Endodermal cell (in vitro differentiated cells): ENCODE measurements around the gene PXMP4. TPM values are rescaled to one million over a fixed set of nuclear protein-coding genes. Genes with fewer than 3 reads are reported as not detected.

Source experiments
- DNase-seq: peaks from one replicate; pipeline ENCODE4 v3.0.0-alpha.2; 2017
- H3K27ac ChIP-seq: 2 replicates; pipeline ENCODE4 v1.5.1; 2013; ENCODE audit warnings: mild to moderate bottlenecking, low read depth, low read length, moderate library complexity
- H3K27me3 ChIP-seq: 2 replicates; pipeline ENCODE4 v1.6.1; 2013; ENCODE audit warnings: mild to moderate bottlenecking, low read length, moderate library complexity; ENCODE audit not compliant: insufficient read depth, control insufficient read depth, poor library complexity, severe bottlenecking
- H3K36me3 ChIP-seq: 2 replicates; pipeline ENCODE4 v1.7.0; 2013; ENCODE audit warnings: mild to moderate bottlenecking, low read length, moderate library complexity; ENCODE audit not compliant: control insufficient read depth, insufficient read depth
- H3K4me1 ChIP-seq: one replicate; pipeline ENCODE4 v1.7.0; 2013; ENCODE audit warnings: low read length; ENCODE audit not compliant: control insufficient read depth, insufficient read depth
- H3K4me3 ChIP-seq: 2 replicates; pipeline ENCODE4 v1.5.1; 2013; ENCODE audit warnings: mild to moderate bottlenecking, low read length, moderate library complexity
- H3K9ac ChIP-seq: 2 replicates; pipeline ENCODE4 v1.6.1; 2013; ENCODE audit warnings: mild to moderate bottlenecking, low read length, moderate library complexity; ENCODE audit not compliant: poor library complexity, severe bottlenecking; ENCODE audit errors: extremely low read depth
- H3K9me3 ChIP-seq: 2 replicates; pipeline ENCODE4 v1.6.1; 2013; ENCODE audit warnings: mild to moderate bottlenecking, low read length, moderate library complexity; ENCODE audit not compliant: control insufficient read depth
- H3K27ac Mint-ChIP-seq: 2 replicates; pipeline ENCODE4 v1.8.0; 2020; ENCODE audit warnings: mixed read lengths
- H3K27me3 Mint-ChIP-seq: 2 replicates; pipeline ENCODE4 v1.8.0; 2021; ENCODE audit warnings: mild to moderate bottlenecking, mixed read lengths; ENCODE audit not compliant: insufficient read depth
- H3K36me3 Mint-ChIP-seq: 2 replicates; pipeline ENCODE4 v1.8.0; 2020; ENCODE audit warnings: low read depth, mixed read lengths
- H3K4me1 Mint-ChIP-seq: 2 replicates; pipeline ENCODE4 v1.8.0; 2020; ENCODE audit warnings: mixed read lengths
- H3K4me3 Mint-ChIP-seq: 2 replicates; pipeline ENCODE4 v1.8.0; 2020; ENCODE audit warnings: mild to moderate bottlenecking, moderate library complexity, mixed read lengths
- H3K9me3 Mint-ChIP-seq: 2 replicates; pipeline ENCODE4 v1.8.0; 2020; ENCODE audit warnings: mild to moderate bottlenecking, mixed read lengths
- CTCF ChIP-seq: fragments of 200-600 bp; sonication (generic); conservative IDR thresholded peaks from 2 replicates; pipeline ENCODE4 v1.5.0; 2021; ENCODE audit warnings: antibody characterized with exemption, mild to moderate bottlenecking
- WGBS, 2 experiments: methylation state at CpG; one replicate each; pipeline versions ENCODE4 v1.1.5 to v1.1.7; 2013; ENCODE audit warnings: missing lambda C conversion rate in 2 of 2, mixed read lengths in 1 of 2; ENCODE audit not compliant: insufficient coverage in 1 of 2, insufficient read length in 1 of 2; 5-methylcytosine and 5-hydroxymethylcytosine counted together
- total RNA-seq, 2 donors: library from RNA; stranded (reverse); fragmentation: NEBNext Ultra II Directional in 1 of 2; extraction: Animal tissue kit (Norgen Biotek cat#: 25700) in 1 of 2; gene quantifications; 2 replicates in 1 of 2; 3 replicates in 1 of 2; pipeline ENCODE4 v1.2.1, GENCODE V29; 2021

Gene PXMP4
- total RNA-seq, 2 donors from 2014 or later, result 1.5 to 3.8 TPM

DNA sequence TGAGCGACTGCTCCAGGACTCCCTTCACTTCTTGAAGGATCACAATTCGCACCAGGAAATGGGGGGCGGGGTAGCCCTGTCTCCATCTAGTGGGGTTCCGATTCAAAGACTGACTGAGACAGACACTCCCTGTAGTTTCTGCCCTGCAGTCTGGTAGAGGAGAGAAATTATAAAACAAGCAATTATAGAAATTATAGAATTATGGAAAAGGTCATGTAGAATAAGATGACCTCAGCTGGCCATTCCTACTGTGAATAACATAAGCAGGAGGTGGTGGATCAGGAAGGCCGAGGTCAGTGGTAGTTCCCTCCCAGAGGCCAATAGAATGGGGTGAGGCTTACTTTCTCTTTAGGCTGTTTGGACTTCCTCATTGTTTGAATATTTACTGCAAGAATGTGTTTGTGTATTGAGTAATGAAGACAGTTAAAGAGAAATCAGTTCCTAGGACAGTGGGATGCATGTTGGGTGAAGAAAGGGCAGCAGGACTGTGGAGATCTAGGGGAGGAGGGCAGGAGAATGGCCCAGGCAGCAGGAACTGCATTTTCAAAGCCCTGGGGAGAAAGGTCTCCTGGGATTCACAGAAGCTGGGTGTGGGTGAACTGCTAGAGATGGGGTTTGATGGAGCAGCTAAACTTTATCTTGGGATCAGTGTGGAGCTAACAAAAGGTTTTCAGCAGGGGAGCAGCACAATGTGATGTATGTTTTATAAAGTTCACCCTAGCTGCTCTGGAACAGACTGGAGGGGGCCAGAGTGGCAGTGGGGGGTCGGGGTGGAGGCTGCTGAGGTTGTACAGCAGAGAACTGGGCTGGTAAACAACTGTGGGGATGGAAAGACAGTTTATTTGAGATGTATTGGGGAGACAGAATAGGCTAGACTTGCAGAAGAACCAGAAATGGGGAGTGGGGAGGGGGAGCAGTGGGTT, 13.8 kb upstream of the PXMP4 start:
- H3K27me3 Mint-ChIP-seq, result no peaks in the 10 kb centered on the region
- H3K27me3 ChIP-seq, result no peaks in the 10 kb centered on the region
- DNase-seq, result peak; percentile 66
- H3K36me3 ChIP-seq, result peaks cover 3% of the 10 kb centered on the region
- H3K9me3 ChIP-seq, result peaks cover 26% of the 10 kb centered on the region
- H3K27ac ChIP-seq, result no peak overlapping the region
- no peaks in the 10 kb centered on the region for H3K4me1 ChIP-seq
- H3K27ac Mint-ChIP-seq, result peak overlapping the region; percentile 74
- TF ChIP-seq CTCF, result no peak
- WGBS, 2 experiments, result 83 to 90% methylated on average over 2 to 6 of the region's 6 CpGs
- H3K4me3 Mint-ChIP-seq, result peak overlapping the region; percentile 57
- peaks cover 26% of the 10 kb centered on the region for H3K36me3 Mint-ChIP-seq
- H3K9me3 Mint-ChIP-seq, result peaks cover 32% of the 10 kb centered on the region
- H3K4me3 ChIP-seq, result no peak overlapping the region
- peaks cover 19% of the 10 kb centered on the region for H3K4me1 Mint-ChIP-seq
- H3K9ac ChIP-seq, result no peak overlapping the region

- Histone ChIP-seq H3K27me3 (no peaks in the 10 kb centered on the region), H3K4me1 (no peaks in the 10 kb centered on the region), H3K9me3 (peaks cover 21% of the 10 kb centered on the region), H3K4me3 (peak overlapping the region; percentile 83), H3K27ac (peak overlapping the region; percentile 80), H3K9ac (peak overlapping the region; percentile 43), H3K36me3 (peaks cover 3% of the 10 kb centered on the region)
- peak; percentile 94 for DNase-seq
- Mint-ChIP-seq H3K4me3 (peak overlapping the region; percentile 57), H3K36me3 (peaks cover 16% of the 10 kb centered on the region), H3K27ac (peak overlapping the region; percentile 82), H3K4me1 (peaks cover 19% of the 10 kb centered on the region), H3K27me3 (no peaks in the 10 kb centered on the region), H3K9me3 (peaks cover 23% of the 10 kb centered on the region)
- no peak for TF ChIP-seq CTCF
- WGBS, 2 experiments, result 7 to 21% methylated on average over 25 to 68 of the region's 68 CpGs
Observed at GRCh38 chr20:33732166-33732970, 12.3 kb upstream of the PXMP4 start.

DNA sequence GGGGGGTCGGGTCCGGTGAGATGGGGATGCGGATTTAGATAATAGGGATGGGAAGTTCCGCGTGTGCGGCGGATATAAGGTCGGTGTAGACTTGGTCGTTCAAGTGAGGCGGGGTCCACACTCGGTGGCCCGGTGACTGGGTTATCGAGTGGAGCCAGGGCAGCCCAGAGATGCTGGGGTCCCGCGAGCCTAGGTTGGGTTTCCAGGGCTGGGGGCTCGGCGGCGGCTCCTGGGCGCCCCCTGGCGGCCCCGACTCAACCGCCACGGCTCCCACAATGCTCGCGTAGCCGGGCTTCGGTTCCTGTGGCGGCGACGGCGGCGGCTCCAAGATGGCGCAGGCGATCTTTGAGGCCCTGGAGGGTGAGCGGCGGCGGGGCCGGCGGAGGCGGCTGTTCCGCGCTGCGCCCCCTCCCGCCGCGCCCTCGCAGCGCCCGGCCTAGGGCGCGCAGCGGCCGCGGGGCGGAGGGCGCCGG, 11.6 kb upstream of the PXMP4 start, which contains the start of gene ZNF341:
Gene ZNF341 (plus strand): TSS at position 304 of the 473 bp plus-strand sequence. CDS start 26 bp downstream, at position 330.
- peak within 1 kb of the TSS; percentile 57 for H3K4me3 Mint-ChIP-seq
- peak within 1 kb of the TSS; percentile 82 for H3K27ac Mint-ChIP-seq
- Histone ChIP-seq H3K4me1 (no peaks in the 10 kb centered on the region), H3K27ac (peak within 1 kb of the TSS; percentile 80), H3K9ac (peak within 1 kb of the TSS; percentile 43), H3K27me3 (no peaks in the 10 kb centered on the region), H3K9me3 (peaks cover 17% of the 10 kb centered on the region), H3K36me3 (peaks cover 1% of the 10 kb centered on the region), H3K4me3 (peak within 1 kb of the TSS; percentile 83)
- H3K4me1 Mint-ChIP-seq, result peaks cover 19% of the 10 kb centered on the region
- H3K36me3 Mint-ChIP-seq, result peaks cover 13% of the 10 kb centered on the region
- peak; percentile 100 for TF ChIP-seq CTCF
- 5 to 8% methylated on average over 6 to 57 of the region's 57 CpGs for WGBS, 2 experiments
- DNase-seq, result peak; percentile 96
- H3K9me3 Mint-ChIP-seq, result peaks cover 17% of the 10 kb centered on the region
- no peaks in the 10 kb centered on the region for H3K27me3 Mint-ChIP-seq
